Astrocyte (in vitro differentiated cells and primary cell): ENCODE results near the gene PTPN1. TPM values are rescaled to one million over a fixed set of nuclear protein-coding genes. Genes with fewer than 3 reads are reported as not detected.

Experiments
- DNase-seq: peaks from one replicate; pipeline ENCODE4 v3.0.0-alpha.2; 2010; ENCODE audit warnings: low read depth
- FAIRE-seq: peaks from 2 replicates; lab custom pipeline; 2011; peaks lifted over from hg19 to GRCh38; lab: Jason Lieb, UNC
- H2AFZ ChIP-seq: 2 replicates; pipeline ENCODE4 v1.6.0; 2012; ENCODE audit warnings: low read depth, low read length, inconsistent platforms
- H3K27ac ChIP-seq: 2 replicates; pipeline ENCODE4 v1.5.1; 2011; ENCODE audit warnings: low read depth, low read length, inconsistent platforms
- H3K27me3 ChIP-seq: 2 replicates; pipeline ENCODE4 v1.6.0; 2011; ENCODE audit warnings: low read length, inconsistent platforms; ENCODE audit not compliant: insufficient read depth
- H3K36me3 ChIP-seq: 2 replicates; pipeline ENCODE4 v1.5.1; 2011; ENCODE audit warnings: low read length, inconsistent platforms; ENCODE audit not compliant: insufficient read depth
- H3K4me1 ChIP-seq: 2 replicates; pipeline ENCODE4 v1.5.1; 2011; ENCODE audit warnings: low read length, inconsistent platforms; ENCODE audit not compliant: insufficient read depth
- H3K4me2 ChIP-seq: 2 replicates; pipeline ENCODE4 v1.6.0; 2012; ENCODE audit warnings: low read length, inconsistent platforms
- H3K4me3 ChIP-seq: 2 replicates; pipeline ENCODE4 v1.5.1; 2011; ENCODE audit warnings: low read depth, mild to moderate bottlenecking, low read length, inconsistent platforms; ENCODE audit not compliant: insufficient read depth
- H3K79me2 ChIP-seq: 2 replicates; pipeline ENCODE4 v1.6.0; 2012; ENCODE audit warnings: mild to moderate bottlenecking, low read length, inconsistent platforms; ENCODE audit not compliant: insufficient read depth
- H3K9ac ChIP-seq: 2 replicates; pipeline ENCODE4 v1.6.0; 2012; ENCODE audit warnings: mild to moderate bottlenecking, low read length, inconsistent platforms
- H3K9me3 ChIP-seq: 2 replicates; pipeline ENCODE4 v1.5.1; 2012; ENCODE audit warnings: low read depth, mild to moderate bottlenecking, low read length, inconsistent platforms; ENCODE audit not compliant: insufficient read depth
- H4K20me1 ChIP-seq: 2 replicates; pipeline ENCODE4 v1.6.0; 2012; ENCODE audit warnings: low read length, inconsistent platforms; ENCODE audit not compliant: insufficient read depth
- H3K27ac Mint-ChIP-seq: one replicate; pipeline ENCODE4 v1.8.0; 2021; ENCODE audit warnings: mild to moderate bottlenecking, mixed read lengths; ENCODE audit not compliant: unreplicated experiment
- H3K27me3 Mint-ChIP-seq: one replicate; pipeline ENCODE4 v1.8.0; 2021; ENCODE audit warnings: low read depth, mixed read lengths; ENCODE audit not compliant: unreplicated experiment
- H3K36me3 Mint-ChIP-seq: one replicate; pipeline ENCODE4 v1.8.0; 2021; ENCODE audit warnings: low read depth, mixed read lengths; ENCODE audit not compliant: unreplicated experiment
- H3K4me1 Mint-ChIP-seq: one replicate; pipeline ENCODE4 v1.8.0; 2021; ENCODE audit warnings: low read depth, mixed read lengths; ENCODE audit not compliant: unreplicated experiment
- H3K4me3 Mint-ChIP-seq: one replicate; pipeline ENCODE4 v1.8.0; 2021; ENCODE audit warnings: mild to moderate bottlenecking, moderate library complexity, mixed read lengths; ENCODE audit not compliant: unreplicated experiment
- H3K9me3 Mint-ChIP-seq: one replicate; pipeline ENCODE4 v1.8.0; 2021; ENCODE audit warnings: mild to moderate bottlenecking, mixed read lengths; ENCODE audit not compliant: unreplicated experiment
- CTCF ChIP-seq: IDR thresholded peaks from 2 replicates; pipeline ENCODE4 v1.5.1; 2011; ENCODE audit warnings: low read depth, mild to moderate bottlenecking, inconsistent platforms, low read length, moderate library complexity; ENCODE audit not compliant: insufficient read depth
- EZH2 ChIP-seq: IDR thresholded peaks from 2 replicates; pipeline ENCODE4 v1.6.1; 2012; ENCODE audit warnings: mild to moderate bottlenecking, low read length, inconsistent platforms; ENCODE audit not compliant: insufficient read depth
- total RNA-seq: library from RNA; stranded (reverse); gene quantifications from 2 replicates; pipeline ENCODE4 v1.2.1, GENCODE V29; 2021

Gene PTPN1
- total RNA-seq, 1 donor from 2014 or later, result 64.9 TPM

GRCh38 chr20:50591233-50591852 is 81.2 kb downstream of the PTPN1 start:
- Mint-ChIP-seq H3K9me3 (no peaks in the 10 kb centered on the region), H3K36me3 (peaks cover 8% of the 10 kb centered on the region), H3K4me3 (no peak overlapping the region), H3K27ac (no peak overlapping the region), H3K27me3 (no peaks in the 10 kb centered on the region), H3K4me1 (peaks cover 3% of the 10 kb centered on the region)
- H3K79me2 ChIP-seq, result no peaks in the 10 kb centered on the region
- DNase-seq, result no peak
- H4K20me1 ChIP-seq, result peaks cover 45% of the 10 kb centered on the region
- TF ChIP-seq CTCF, result no peak
- no peak for TF ChIP-seq EZH2
- no peaks in the 10 kb centered on the region for H3K27me3 ChIP-seq
- no peak overlapping the region for H3K4me3 ChIP-seq
- peaks cover 7% of the 10 kb centered on the region for H3K36me3 ChIP-seq
- H3K27ac ChIP-seq, result no peak overlapping the region
- no peak overlapping the region for H3K4me2 ChIP-seq
- FAIRE-seq, result no peak
- H3K9me3 ChIP-seq, result no peaks in the 10 kb centered on the region
- H3K4me1 ChIP-seq, result peaks cover 8% of the 10 kb centered on the region
- H3K9ac ChIP-seq, result no peak overlapping the region
- no peak overlapping the region for H2AFZ ChIP-seq

- Mint-ChIP-seq H3K9me3 (no peaks in the 10 kb centered on the region), H3K27me3 (no peaks in the 10 kb centered on the region), H3K4me3 (no peak overlapping the region), H3K36me3 (peaks cover 6% of the 10 kb centered on the region), H3K27ac (no peak overlapping the region), H3K4me1 (peaks cover 6% of the 10 kb centered on the region)
- Histone ChIP-seq H2AFZ (no peak overlapping the region), H3K9ac (no peak overlapping the region), H3K4me2 (no peak overlapping the region), H3K9me3 (no peaks in the 10 kb centered on the region), H3K4me3 (no peak overlapping the region), H3K79me2 (no peaks in the 10 kb centered on the region), H3K27me3 (no peaks in the 10 kb centered on the region), H3K4me1 (peaks cover 8% of the 10 kb centered on the region), H3K27ac (no peak overlapping the region), H4K20me1 (peaks cover 40% of the 10 kb centered on the region), H3K36me3 (peaks cover 2% of the 10 kb centered on the region)
- DNase-seq, result no peak
- FAIRE-seq, result no peak
- TF ChIP-seq EZH2, result no peak
- TF ChIP-seq CTCF, result no peak
Measured at GRCh38 chr20:50592282-50593004, 82.3 kb downstream of the PTPN1 start.

DNA sequence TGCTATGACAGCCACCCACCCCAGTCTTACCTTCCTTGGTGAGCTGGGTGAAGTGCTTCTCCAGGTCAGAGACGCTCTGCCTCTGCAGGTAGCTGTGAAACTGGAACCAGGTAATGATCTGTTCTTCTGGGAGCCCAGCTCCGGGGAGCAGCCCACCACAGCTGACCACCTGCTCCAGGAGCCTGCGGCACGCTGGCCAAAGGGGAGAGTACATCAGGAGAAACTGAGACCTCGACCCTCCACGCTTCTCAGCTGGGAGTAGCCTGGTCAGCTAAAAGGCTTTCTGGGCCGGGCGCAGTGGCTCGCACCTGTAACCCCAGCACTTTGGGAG is 82.8 kb downstream of the PTPN1 start:
- FAIRE-seq, result no peak
- peaks cover 8% of the 10 kb centered on the region for H3K4me1 ChIP-seq
- H3K9me3 ChIP-seq, result no peaks in the 10 kb centered on the region
- no peaks in the 10 kb centered on the region for H3K9me3 Mint-ChIP-seq
- no peak overlapping the region for H2AFZ ChIP-seq
- H3K27me3 ChIP-seq, result no peaks in the 10 kb centered on the region
- no peak overlapping the region for H3K4me2 ChIP-seq
- peaks cover 34% of the 10 kb centered on the region for H4K20me1 ChIP-seq
- H3K36me3 Mint-ChIP-seq, result peaks cover 6% of the 10 kb centered on the region
- H3K36me3 ChIP-seq, result peaks cover 2% of the 10 kb centered on the region
- H3K27ac Mint-ChIP-seq, result no peak overlapping the region
- no peaks in the 10 kb centered on the region for H3K27me3 Mint-ChIP-seq
- H3K27ac ChIP-seq, result no peak overlapping the region
- no peak overlapping the region for H3K4me3 ChIP-seq
- TF ChIP-seq EZH2 (no peak), CTCF (no peak)
- H3K79me2 ChIP-seq, result no peaks in the 10 kb centered on the region
- peaks cover 6% of the 10 kb centered on the region for H3K4me1 Mint-ChIP-seq
- H3K4me3 Mint-ChIP-seq, result no peak overlapping the region
- H3K9ac ChIP-seq, result no peak overlapping the region
- DNase-seq, result no peak
